ENCODE measurements around the gene MRPS24. TPM values are rescaled to one million over a fixed set of nuclear protein-coding genes. Genes with fewer than 3 reads are reported as not detected.

The MRPS24 gene
- total RNA-seq, 2 experiments from 2014 or later, result 74.6 to 76.5 TPM

GRCh38 chr7:43890468-43890867 lies 21.2 kb upstream of the MRPS24 start:
- ChIA-PET POLR2A (no interaction called here), CTCF (no interaction called here)
- Mint-ChIP-seq H3K27ac (no peak overlapping the region), H3K4me3 (no peak overlapping the region), H3K27me3 (no peaks in the 10 kb centered on the region), H3K36me3 (ENCODE audit: low read depth) (peaks cover 13% of the 10 kb centered on the region), H3K4me1 (peaks cover 32% of the 10 kb centered on the region), H3K9me3 (no peaks in the 10 kb centered on the region)
- no peak for DNase-seq

GRCh38 chr7:43888993-43889945 lies 20.0 kb upstream of the MRPS24 start:
- POLR2A ChIA-PET, result no interaction called here
- no peaks in the 10 kb centered on the region for H3K9me3 Mint-ChIP-seq
- no peak for DNase-seq
- no peak overlapping the region for H3K4me3 Mint-ChIP-seq
- H3K27me3 Mint-ChIP-seq, result no peaks in the 10 kb centered on the region
- peaks cover 10% of the 10 kb centered on the region for H3K36me3 Mint-ChIP-seq (ENCODE audit: low read depth)
- H3K4me1 Mint-ChIP-seq, result peaks cover 31% of the 10 kb centered on the region
- CTCF ChIA-PET, result no interaction called here
- no peak overlapping the region for H3K27ac Mint-ChIP-seq

GRCh38 chr7:43884617-43885016 lies 15.3 kb upstream of the MRPS24 start:
- H3K4me1 Mint-ChIP-seq, result peaks cover 13% of the 10 kb centered on the region
- H3K4me3 Mint-ChIP-seq, result no peak overlapping the region
- ChIA-PET CTCF (interaction anchor here (1.5 kb wide), 1 partner anchor 185 kb away, joined by 3 read pairs; no protein-coding TSS in a partner anchor), POLR2A (interaction anchor here (0.6 to 1.5 kb wide), 2 partner anchors 15 to 159 kb away, joined by 3 to 4 read pairs; partner anchors contain the start of gene MRPS24)
- H3K27ac Mint-ChIP-seq, result no peak overlapping the region
- peaks cover 30% of the 10 kb centered on the region for H3K36me3 Mint-ChIP-seq (ENCODE audit: low read depth)
- DNase-seq, result no peak
- no peaks in the 10 kb centered on the region for H3K9me3 Mint-ChIP-seq
- no peaks in the 10 kb centered on the region for H3K27me3 Mint-ChIP-seq

GRCh38 chr7:43884209-43884608 lies 14.9 kb upstream of the MRPS24 start:
- Mint-ChIP-seq H3K27ac (no peak overlapping the region), H3K36me3 (ENCODE audit: low read depth) (peaks cover 32% of the 10 kb centered on the region), H3K4me1 (peaks cover 9% of the 10 kb centered on the region), H3K4me3 (no peak overlapping the region), H3K9me3 (no peaks in the 10 kb centered on the region), H3K27me3 (no peaks in the 10 kb centered on the region)
- ChIA-PET CTCF (interaction anchor here (1.5 kb wide), 1 partner anchor 184 kb away, joined by 3 read pairs; no protein-coding TSS in a partner anchor), POLR2A (interaction anchor here (0.6 to 1.5 kb wide), 2 partner anchors 15 to 159 kb away, joined by 3 to 4 read pairs; partner anchors contain the start of gene MRPS24)
- no peak for DNase-seq

GRCh38 chr7:43880596-43880995 lies 11.3 kb upstream of the MRPS24 start:
- ChIA-PET POLR2A (no interaction called here), CTCF (no interaction called here)
- H3K4me1 Mint-ChIP-seq, result peaks cover 2% of the 10 kb centered on the region
- no peak for DNase-seq
- H3K27me3 Mint-ChIP-seq, result no peaks in the 10 kb centered on the region
- peaks cover 63% of the 10 kb centered on the region for H3K36me3 Mint-ChIP-seq (ENCODE audit: low read depth)
- H3K4me3 Mint-ChIP-seq, result no peak overlapping the region
- no peaks in the 10 kb centered on the region for H3K9me3 Mint-ChIP-seq
- H3K27ac Mint-ChIP-seq, result no peak overlapping the region

- POLR2A ChIA-PET, result no interaction called here
- Mint-ChIP-seq H3K4me1 (peaks cover 2% of the 10 kb centered on the region), H3K36me3 (ENCODE audit: low read depth) (peaks cover 63% of the 10 kb centered on the region), H3K9me3 (no peaks in the 10 kb centered on the region), H3K4me3 (no peak overlapping the region), H3K27me3 (no peaks in the 10 kb centered on the region), H3K27ac (no peak overlapping the region)
- CTCF ChIA-PET, result interaction anchor here (1.0 kb wide), 1 partner anchor 10 kb away, joined by 3 read pairs; the partner anchor contains the start of gene MRPS24
- no peak for DNase-seq
Observed at GRCh38 chr7:43879477-43879876, 10.2 kb upstream of the MRPS24 start.

GRCh38 chr7:43878867-43879266 lies 9.6 kb upstream of the MRPS24 start:
- no peak overlapping the region for H3K4me3 Mint-ChIP-seq
- H3K36me3 Mint-ChIP-seq (ENCODE audit: low read depth), result peaks cover 59% of the 10 kb centered on the region
- no peak for DNase-seq
- CTCF ChIA-PET, result interaction anchor here (1.3 kb wide), 1 partner anchor 41 kb away, joined by 3 read pairs; no protein-coding TSS in a partner anchor
- POLR2A ChIA-PET, result interaction anchor here (1.1 kb wide), 1 partner anchor 9 kb away, joined by 3 read pairs; the partner anchor contains the start of gene MRPS24
- H3K4me1 Mint-ChIP-seq, result no peaks in the 10 kb centered on the region
- H3K27me3 Mint-ChIP-seq, result no peaks in the 10 kb centered on the region
- H3K9me3 Mint-ChIP-seq, result no peaks in the 10 kb centered on the region
- no peak overlapping the region for H3K27ac Mint-ChIP-seq

- no peak overlapping the region for H3K4me3 Mint-ChIP-seq
- H3K4me1 Mint-ChIP-seq, result no peaks in the 10 kb centered on the region
- no peak overlapping the region for H3K27ac Mint-ChIP-seq
- H3K27me3 Mint-ChIP-seq, result no peaks in the 10 kb centered on the region
- H3K36me3 Mint-ChIP-seq (ENCODE audit: low read depth), result peaks cover 59% of the 10 kb centered on the region
- CTCF ChIA-PET, result interaction anchor here (1.3 kb wide), 1 partner anchor 40 kb away, joined by 3 read pairs; no protein-coding TSS in a partner anchor
- H3K9me3 Mint-ChIP-seq, result no peaks in the 10 kb centered on the region
- POLR2A ChIA-PET, result interaction anchor here (1.1 kb wide), 1 partner anchor 9 kb away, joined by 3 read pairs; the partner anchor contains the start of gene MRPS24
- DNase-seq, result no peak
Observed at GRCh38 chr7:43877968-43878864, 8.9 kb upstream of the MRPS24 start.

GRCh38 chr7:43876976-43877745 lies 7.8 kb upstream of the MRPS24 start:
- ChIA-PET CTCF (no interaction called here), POLR2A (interaction anchor here (0.9 kb wide), 1 partner anchor 49 kb away, joined by 3 read pairs; the partner anchor contains the start of gene UBE2D4)
- DNase-seq, result no peak
- peaks cover 61% of the 10 kb centered on the region for H3K36me3 Mint-ChIP-seq (ENCODE audit: low read depth)
- H3K4me3 Mint-ChIP-seq, result no peak overlapping the region
- no peaks in the 10 kb centered on the region for H3K4me1 Mint-ChIP-seq
- no peak overlapping the region for H3K27ac Mint-ChIP-seq
- no peaks in the 10 kb centered on the region for H3K27me3 Mint-ChIP-seq
- no peaks in the 10 kb centered on the region for H3K9me3 Mint-ChIP-seq

GRCh38 chr7:43876241-43876640 lies 6.9 kb upstream of the MRPS24 start:
- DNase-seq, result no peak
- Mint-ChIP-seq H3K27me3 (no peaks in the 10 kb centered on the region), H3K4me3 (no peak overlapping the region), H3K4me1 (no peaks in the 10 kb centered on the region), H3K9me3 (no peaks in the 10 kb centered on the region), H3K36me3 (ENCODE audit: low read depth) (peaks cover 56% of the 10 kb centered on the region), H3K27ac (no peak overlapping the region)
- CTCF ChIA-PET, result no interaction called here
- POLR2A ChIA-PET, result interaction anchor here (0.9 kb wide), 1 partner anchor 50 kb away, joined by 3 read pairs; the partner anchor contains the start of gene UBE2D4

- H3K4me3 Mint-ChIP-seq, result no peak overlapping the region
- H3K4me1 Mint-ChIP-seq, result peaks cover 11% of the 10 kb centered on the region
- H3K27me3 Mint-ChIP-seq, result peaks cover 5% of the 10 kb centered on the region
- DNase-seq, result no peak
- H3K27ac Mint-ChIP-seq, result no peak overlapping the region
- CTCF ChIA-PET, result no interaction called here
- H3K36me3 Mint-ChIP-seq (ENCODE audit: low read depth), result peaks cover 44% of the 10 kb centered on the region
- POLR2A ChIA-PET, result no interaction called here
- peaks cover 9% of the 10 kb centered on the region for H3K9me3 Mint-ChIP-seq
Observed at GRCh38 chr7:43873300-43873699, 4.0 kb upstream of the MRPS24 start.

GRCh38 chr7:43872406-43873110 lies 3.2 kb upstream of the MRPS24 start:
- peaks cover 9% of the 10 kb centered on the region for H3K9me3 Mint-ChIP-seq
- H3K27ac Mint-ChIP-seq, result no peak overlapping the region
- ChIA-PET CTCF (no interaction called here), POLR2A (no interaction called here)
- DNase-seq, result no peak
- H3K4me1 Mint-ChIP-seq, result peaks cover 16% of the 10 kb centered on the region
- H3K36me3 Mint-ChIP-seq (ENCODE audit: low read depth), result peaks cover 36% of the 10 kb centered on the region
- H3K4me3 Mint-ChIP-seq, result no peak overlapping the region
- peaks cover 5% of the 10 kb centered on the region for H3K27me3 Mint-ChIP-seq
